ENCODE results near the gene RNF151.
"Not testable (repeated sequence)": the region's sequence is repeated elsewhere in the genome, so short reads cannot be mapped to it uniquely, and the experiment has no call there.

Gene RNF151, protein sequence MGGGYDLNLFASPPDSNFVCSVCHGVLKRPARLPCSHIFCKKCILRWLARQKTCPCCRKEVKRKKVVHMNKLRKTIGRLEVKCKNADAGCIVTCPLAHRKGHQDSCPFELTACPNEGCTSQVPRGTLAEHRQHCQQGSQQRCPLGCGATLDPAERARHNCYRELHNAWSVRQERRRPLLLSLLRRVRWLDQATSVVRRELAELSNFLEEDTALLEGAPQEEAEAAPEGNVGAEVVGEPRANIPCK

DNA sequence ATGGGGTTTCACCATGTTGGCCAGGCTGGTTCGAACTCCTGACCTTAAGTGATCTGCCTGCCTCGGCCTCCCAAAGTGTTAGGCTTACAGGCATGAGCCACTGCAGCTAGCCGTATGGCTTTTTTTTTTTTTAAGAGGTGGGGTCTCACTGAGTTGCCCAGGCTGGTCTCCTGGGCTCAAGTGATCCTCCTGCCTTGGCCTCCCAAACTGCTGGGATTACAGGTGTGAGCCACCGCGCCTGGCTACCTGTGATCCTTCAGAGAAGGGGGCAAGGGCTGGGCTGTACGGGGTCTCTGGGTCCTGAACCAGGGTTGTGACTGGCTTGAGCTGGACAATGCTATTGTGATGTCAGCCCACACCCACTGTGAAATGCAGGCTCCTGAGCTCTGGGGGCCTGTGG, at the start of gene RNF151:
Gene RNF151, plus strand, starts transcription at position 397 of the 400 bp plus-strand sequence. CDS start 26 bp downstream, outside the sequence.
- DNase-seq, result no peak

GRCh38 chr16:1917056-1917664, 49.5 kb upstream of the RNF151 start:
- no peak for DNase-seq

- DNase-seq, result no peak
Observed at GRCh38 chr16:1917665-1918350, 48.8 kb upstream of the RNF151 start.

DNA sequence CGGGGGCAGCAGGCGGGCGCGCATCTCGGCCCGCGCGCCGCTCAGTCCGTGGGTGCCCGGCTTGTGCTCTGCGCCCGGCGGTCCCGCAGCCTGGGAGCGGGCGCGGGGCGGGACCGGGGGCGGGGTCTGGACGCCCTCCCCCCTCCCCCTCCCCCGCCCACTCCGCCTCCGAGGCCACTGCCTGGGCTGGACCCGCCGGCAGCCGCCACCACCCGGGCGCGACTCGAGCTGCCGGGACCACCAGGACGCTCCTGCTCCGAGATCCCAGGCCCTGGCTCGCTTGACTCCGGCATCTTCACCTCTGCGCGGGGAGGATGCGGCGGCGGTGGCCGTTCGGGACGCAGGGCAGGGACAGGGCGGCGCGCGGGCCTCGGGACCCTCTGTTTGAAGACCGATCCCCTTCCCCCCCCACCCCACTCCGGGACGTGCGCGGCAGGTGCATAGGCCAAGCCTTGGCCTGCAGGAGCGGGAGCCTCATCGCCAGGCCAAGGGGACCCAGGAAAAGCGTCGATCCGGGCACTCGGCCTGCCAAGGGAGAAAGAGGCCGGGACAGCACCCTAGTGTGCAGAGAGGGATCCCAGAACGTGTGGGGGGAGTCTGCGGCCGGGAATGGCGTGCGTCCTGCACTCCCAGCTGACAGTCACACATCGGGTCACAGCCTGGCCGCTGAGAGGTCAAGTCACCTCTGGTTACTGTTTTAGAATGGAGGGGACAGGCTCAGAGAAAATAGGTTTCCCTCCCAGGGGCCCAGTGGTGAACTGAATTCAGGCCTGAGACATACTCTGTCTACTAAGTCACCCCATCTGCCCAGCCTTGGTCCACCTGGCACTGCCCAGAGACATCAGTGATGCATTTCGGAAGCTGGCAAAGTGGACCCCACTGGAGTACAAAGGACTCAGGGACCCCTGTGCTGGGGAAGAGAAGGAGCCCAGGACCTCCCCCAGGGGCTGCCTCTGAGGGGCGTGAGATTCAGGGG, 48.0 kb upstream of the RNF151 start, which contains the start of gene HS3ST6:
Gene HS3ST6, minus strand, starts transcription at position 65 of the 976 bp plus-strand sequence. CDS start 92 bp downstream, outside the sequence.
- DNase-seq, result no peak

DNA sequence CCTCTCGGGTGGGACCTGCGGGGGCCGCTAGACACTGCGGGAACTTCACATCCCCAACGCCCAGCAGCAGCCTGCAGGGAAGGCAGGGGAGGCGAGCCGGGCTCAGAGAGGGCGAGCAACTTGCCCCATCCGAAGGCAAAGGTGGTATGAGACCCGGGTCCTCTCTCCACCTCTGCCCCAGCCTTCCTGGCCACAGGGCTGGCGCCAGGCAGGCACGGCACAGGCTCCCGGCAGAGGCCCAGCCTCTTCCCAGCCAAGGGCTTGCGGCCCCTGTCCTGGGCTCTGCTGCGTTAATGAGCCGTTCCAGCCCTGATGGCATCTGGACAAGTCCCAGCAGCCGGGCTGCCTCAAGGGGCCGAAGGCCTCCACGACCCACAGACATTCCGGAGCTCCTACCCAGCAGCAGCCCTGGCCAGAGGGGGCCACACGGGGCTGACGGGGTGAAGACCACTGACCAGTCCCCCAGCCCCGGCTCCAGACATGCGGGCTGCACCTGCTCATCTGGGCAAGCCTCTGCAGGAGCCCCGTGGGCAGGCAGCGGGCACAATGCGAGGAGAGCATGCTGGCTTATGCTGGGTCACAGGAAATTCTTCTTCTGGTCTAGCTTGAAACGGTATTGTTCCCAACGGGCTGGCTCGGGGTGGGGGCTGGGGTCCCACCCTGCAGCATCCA, 47.2 kb upstream of the RNF151 start:
- DNase-seq, result no peak

GRCh38 chr16:1920122-1920521, 46.5 kb upstream of the RNF151 start:
- DNase-seq, result not testable (repeated sequence)

DNA sequence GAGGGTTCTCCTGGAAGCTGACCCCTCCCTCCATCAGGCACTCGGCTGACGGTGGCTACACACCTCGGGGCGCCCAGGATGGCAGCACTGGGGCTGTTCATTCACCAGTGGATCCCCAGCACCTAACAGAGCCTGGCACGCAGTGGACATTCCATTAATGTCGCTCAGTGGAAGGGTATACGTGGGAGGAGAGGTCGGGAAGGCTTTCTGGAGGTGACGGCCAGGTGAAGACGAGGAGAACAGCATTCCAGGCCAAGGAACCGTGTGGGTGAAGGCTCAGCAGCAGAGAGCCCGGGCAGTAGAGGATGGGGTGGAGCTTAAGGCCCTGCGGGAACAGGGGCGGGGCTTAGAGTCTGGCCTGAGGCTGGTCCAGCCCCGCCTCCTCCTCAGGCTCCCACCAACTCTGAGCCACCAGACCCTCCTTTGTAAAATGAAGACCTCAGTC, 45.9 kb upstream of the RNF151 start:
- no peak for DNase-seq

DNA sequence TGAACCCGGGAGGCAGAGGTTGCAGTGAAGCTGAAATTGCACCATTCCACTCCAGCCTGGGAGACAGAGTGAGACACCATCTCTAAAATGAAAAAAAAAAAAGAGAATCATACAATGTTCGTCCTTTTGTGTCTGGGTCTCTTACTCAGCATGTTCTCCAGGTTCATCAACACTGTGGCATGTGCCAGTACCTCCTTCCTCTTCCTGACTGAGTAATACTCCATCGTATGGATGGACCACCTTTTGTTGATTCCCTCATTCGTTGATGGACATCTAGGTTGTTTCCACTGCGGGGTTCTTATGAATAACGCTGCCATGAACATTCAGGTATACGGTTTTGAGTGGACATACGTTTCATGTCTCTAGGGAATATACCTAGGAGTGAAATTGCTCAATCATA, 44.3 kb upstream of the RNF151 start:
- DNase-seq, result no peak

DNA sequence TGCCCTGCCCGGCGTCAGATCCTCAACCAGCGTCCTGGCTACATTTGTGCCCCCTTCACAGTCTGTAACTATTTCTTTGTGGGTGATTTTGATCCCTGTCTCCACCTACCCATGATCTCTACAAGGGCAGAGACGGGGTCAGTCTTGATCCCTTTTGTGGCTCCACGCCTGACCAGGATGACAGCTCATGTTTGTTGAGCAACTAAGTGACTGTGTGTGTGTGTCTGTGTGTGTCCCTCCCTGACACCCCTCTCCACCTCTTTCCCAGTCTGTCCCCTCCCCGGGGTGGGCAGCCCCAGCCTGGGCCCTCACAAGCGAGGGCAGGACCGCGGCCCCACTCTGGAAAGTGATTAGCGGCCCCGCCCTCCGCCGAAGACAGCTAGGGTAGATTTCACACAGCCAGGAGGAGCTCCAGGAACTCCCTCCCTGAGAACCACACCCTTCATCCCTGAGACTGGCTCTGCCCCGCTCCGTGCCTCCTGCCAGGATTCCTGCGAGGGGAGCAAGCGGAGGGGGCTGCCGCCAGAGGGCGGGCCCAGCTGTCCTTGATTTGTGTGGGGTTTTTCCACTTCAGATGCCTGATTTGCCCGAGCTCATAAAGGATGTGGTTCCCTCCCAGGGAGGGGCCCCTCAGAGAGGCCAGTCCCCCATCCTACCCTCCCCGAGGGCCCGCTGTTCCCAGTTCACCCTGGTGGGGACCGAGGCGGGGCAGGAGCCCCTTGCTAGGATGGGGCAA, 43.2 kb upstream of the RNF151 start:
- DNase-seq, result no peak

GRCh38 chr16:1924095-1924494, 42.6 kb upstream of the RNF151 start:
- DNase-seq, result no peak

GRCh38 chr16:1926271-1926670, 40.4 kb upstream of the RNF151 start:
- DNase-seq, result no peak

GRCh38 chr16:1929105-1929504, 37.6 kb upstream of the RNF151 start:
- DNase-seq, result peak; percentile 34

DNA sequence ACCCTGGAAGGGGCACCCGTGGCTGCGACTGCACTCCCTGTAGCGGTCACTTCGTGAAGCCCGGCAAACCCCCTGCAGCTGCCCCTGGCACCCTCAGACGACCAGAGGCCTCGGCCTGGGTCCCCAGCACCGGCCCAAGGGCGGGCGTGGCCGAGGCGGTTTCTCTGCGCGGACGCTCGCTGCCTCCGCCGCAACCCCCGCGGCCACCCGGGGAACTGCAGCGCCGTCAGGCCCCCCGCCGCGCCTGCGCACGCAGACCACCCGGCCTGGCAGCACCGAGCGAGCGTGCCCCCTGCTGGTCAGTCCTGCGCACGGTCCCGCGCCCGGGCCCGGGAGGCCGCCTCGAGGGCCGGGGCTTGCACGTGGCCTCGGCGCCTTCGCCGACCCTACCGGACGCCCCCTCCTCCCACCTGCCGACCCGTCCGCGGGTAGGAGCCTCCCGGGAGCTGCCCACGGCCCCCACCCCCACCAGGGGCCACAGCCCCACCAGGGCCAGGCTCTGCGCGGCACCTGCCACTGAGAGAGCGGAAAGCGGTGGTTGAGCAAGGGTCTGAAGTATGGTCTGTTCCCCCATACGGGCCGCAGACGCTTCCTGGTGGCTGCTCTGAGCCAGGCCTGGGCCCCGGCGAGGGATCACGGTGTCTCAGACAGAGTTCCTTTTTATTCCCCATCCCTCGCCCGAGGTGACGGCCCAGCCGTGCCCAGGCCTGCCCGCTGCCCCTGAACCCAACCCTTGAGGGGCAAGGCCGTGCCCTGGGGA, 36.9 kb upstream of the RNF151 start:
- DNase-seq, result peak; percentile 39

- no peak for DNase-seq
Observed at GRCh38 chr16:1930338-1930720, 36.3 kb upstream of the RNF151 start.

- no peak for DNase-seq
Observed at GRCh38 chr16:1932050-1933028, 34.3 kb upstream of the RNF151 start.

DNA sequence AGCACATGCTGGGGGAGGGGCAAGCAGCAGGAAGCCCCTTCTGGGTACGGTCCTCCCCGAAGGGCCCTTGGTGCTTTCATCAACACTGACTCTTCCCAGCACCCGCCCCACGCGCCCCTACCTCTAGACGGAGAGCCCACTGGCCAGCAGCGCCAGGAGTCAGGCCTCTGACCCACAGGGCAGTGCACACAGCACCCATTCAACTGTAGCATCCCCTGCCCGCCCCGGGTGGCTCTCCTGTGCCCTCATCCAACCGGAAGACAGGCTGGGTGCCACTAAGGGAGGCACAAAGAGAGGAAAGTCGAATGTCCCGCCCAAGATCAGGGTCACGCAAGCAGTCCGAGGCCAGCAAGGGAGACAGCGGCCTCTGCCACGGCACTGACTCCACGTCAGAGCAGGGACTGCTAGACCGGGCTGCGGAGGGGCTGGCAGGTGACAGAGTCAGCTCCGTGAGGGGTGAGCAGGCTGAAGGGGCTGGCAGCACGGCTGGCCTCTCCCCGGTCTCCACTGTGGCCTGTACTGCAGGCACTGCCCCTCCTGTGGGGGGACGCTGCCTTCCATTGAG, 33.5 kb upstream of the RNF151 start:
- no peak for DNase-seq

DNA sequence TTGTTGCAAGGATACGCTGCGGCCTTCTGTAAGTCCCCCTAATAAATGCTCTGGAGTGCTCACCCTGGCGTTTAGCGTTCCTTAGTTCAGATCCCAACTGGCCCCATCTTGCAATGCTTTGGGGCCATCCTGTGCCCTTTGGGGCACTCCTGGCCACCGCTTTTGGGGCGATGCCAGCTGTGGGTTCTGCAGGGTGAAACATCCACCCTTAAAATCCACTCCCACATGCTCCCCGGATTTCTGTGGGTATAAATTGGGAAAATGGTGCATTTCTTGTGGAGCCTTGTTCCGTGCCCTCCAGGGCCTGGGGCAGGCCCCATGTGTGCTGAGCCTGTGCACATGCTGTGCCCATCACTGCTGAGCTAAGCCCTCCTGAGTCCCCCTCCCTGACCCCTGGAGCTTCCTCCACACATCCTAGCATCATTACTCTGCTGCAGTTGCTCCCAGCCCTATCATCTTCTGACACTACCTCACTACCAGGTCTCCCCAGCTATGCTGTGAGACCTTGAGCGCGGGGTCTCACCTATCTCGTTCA, 29.6 kb upstream of the RNF151 start:
- DNase-seq, result no peak

- DNase-seq, result no peak
Observed at GRCh38 chr16:1938316-1938715, 28.3 kb upstream of the RNF151 start.

DNA sequence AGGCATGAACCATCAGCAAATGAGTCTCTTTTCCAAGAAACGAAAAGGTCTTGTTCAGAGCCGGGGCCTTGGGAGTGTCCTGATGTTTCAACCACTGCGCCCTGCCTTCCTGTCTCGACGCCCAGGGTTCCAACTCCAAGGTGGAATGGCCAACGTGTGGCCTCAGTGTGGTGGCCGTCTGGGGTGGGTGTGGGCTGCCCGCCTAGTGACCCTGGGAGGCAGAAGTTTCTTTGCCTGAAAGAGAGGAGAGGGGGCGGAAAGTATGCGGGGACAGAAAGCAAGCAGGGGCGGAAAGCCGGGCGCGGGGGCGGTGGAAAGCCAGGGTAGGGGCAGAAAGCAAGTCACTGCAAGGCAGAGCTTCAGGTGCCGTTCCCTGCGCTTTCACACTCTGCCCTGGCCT, 27.7 kb upstream of the RNF151 start:
- DNase-seq, result no peak

All from NCI-H1694 treated with DMSO at 0.1 percent for 48 hours (cell line).